Measurements from ENCODE around the gene TMEM185B. TPM values are rescaled to one million over a fixed set of nuclear protein-coding genes. Genes with fewer than 3 reads are reported as not detected.
A peak's percentile ranks its signal among the peaks of the same experiment; 100 is the strongest.
"Not testable (repeated sequence)": the region's sequence is repeated elsewhere in the genome, so short reads cannot be mapped to it uniquely, and the experiment has no call there.

TMEM185B gene
- total RNA-seq, 4 donors from 2014 or later, result 22.8 to 40.0 (median 30.4) TPM

- peak in 1 of 2 donors; percentile 54 for DNase-seq (ENCODE audit: low spot score in 2 of 2)
- Histone ChIP-seq H3K4me1 (no peaks in the 10 kb centered on the region), H3K27ac (no peak overlapping the region), H3K36me3 (no peaks in the 10 kb centered on the region), H3K27me3 (no peaks in the 10 kb centered on the region), H3K9me3 (no peaks in the 10 kb centered on the region), H3K4me3 (no peak overlapping the region)
- TF ChIP-seq POLR2AphosphoS5 (IDR thresholded peaks at IDR 0.05) (no peak), POLR2A (IDR thresholded peaks at IDR 0.05) (no peak), EP300 (IDR thresholded peaks at IDR 0.05) (no peak)
- TF ChIP-seq, protein P1, sequence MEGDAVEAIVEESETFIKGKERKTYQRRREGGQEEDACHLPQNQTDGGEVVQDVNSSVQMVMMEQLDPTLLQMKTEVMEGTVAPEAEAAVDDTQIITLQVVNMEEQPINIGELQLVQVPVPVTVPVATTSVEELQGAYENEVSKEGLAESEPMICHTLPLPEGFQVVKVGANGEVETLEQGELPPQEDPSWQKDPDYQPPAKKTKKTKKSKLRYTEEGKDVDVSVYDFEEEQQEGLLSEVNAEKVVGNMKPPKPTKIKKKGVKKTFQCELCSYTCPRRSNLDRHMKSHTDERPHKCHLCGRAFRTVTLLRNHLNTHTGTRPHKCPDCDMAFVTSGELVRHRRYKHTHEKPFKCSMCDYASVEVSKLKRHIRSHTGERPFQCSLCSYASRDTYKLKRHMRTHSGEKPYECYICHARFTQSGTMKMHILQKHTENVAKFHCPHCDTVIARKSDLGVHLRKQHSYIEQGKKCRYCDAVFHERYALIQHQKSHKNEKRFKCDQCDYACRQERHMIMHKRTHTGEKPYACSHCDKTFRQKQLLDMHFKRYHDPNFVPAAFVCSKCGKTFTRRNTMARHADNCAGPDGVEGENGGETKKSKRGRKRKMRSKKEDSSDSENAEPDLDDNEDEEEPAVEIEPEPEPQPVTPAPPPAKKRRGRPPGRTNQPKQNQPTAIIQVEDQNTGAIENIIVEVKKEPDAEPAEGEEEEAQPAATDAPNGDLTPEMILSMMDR (IDR thresholded peaks at IDR 0.05), result no peak
- WGBS, result 73% methylated on average over 3 of the region's 3 CpGs
Measured at GRCh38 chr2:120204417-120204816, 18.8 kb downstream of the TMEM185B start.

DNA sequence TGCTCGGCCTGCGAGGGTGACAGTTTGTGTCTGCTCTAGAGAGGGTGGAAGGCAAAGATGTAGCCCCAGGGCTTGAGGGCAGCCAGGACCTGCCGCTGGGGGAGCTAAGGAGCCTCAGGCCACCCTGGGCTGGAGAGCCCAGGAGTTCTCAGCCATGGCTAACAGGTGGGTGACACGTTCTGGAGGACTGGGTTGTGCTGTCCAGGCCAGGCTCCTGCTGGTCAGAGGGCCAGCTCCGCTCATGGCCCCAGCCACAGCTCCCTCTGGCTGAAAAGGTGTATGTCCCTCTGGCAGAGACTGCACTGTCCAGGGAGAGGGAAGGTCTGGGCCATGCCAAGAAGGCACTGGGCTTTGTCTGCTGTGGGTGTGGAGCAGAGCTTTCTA is 19.2 kb downstream of the TMEM185B start:
- Histone ChIP-seq H3K27ac (no peak overlapping the region), H3K4me1 (no peaks in the 10 kb centered on the region), H3K4me3 (no peak overlapping the region), H3K9me3 (peaks cover 3% of the 10 kb centered on the region), H3K36me3 (no peaks in the 10 kb centered on the region), H3K27me3 (no peaks in the 10 kb centered on the region)
- DNase-seq (ENCODE audit: low spot score in 2 of 2), result peak; percentile 22 to 66
- 78% methylated on average over 5 of the region's 5 CpGs for WGBS
- TF ChIP-seq, protein P1 (IDR thresholded peaks at IDR 0.05), result no peak
- TF ChIP-seq EP300 (IDR thresholded peaks at IDR 0.05) (no peak), POLR2A (IDR thresholded peaks at IDR 0.05) (no peak), POLR2AphosphoS5 (IDR thresholded peaks at IDR 0.05) (no peak)

DNA sequence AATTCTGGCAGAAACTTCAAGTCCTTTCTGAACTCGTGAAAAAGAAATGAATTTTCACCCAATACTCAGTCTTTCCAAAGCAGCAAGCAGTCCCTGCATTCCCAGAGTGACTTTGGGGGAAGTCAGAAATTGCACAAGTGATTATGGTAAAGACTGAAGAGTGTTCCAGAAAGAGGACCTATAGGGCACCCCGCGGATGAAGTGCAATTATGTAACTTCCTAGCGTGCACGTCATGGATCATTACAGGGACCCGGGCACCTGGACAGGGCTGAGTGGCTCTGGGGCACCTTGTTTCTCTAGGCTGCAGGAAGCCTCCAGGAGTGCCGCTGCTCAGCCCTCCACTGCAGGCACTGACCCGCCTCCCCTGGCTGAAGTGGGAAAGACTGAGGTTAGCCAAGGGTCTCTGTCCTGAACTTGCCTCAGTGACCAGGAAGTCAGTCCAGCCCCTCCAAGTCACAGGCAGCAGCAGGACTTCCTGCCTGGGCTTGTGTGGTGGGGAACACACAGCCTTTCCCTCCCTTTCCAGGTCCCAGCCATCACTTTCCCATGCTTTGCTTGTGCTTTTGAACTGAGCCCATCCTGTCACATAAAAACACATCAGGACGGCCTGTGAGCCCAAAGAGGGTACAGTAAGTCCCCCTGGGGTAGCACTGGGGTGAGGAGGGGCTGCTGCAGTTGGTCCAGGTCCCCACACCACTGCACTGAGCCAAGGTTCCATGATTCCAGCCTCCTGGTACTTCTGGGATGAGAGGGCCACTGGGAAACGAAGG is 19.8 kb downstream of the TMEM185B start:
- Histone ChIP-seq H3K9me3 (peaks cover 4% of the 10 kb centered on the region), H3K4me3 (no peak overlapping the region), H3K27me3 (no peaks in the 10 kb centered on the region), H3K27ac (no peak overlapping the region), H3K4me1 (no peaks in the 10 kb centered on the region), H3K36me3 (no peaks in the 10 kb centered on the region)
- WGBS, result 53% methylated on average over 10 of the region's 10 CpGs
- peak; percentile 46 to 78 for DNase-seq (ENCODE audit: low spot score in 2 of 2)
- TF ChIP-seq POLR2A (IDR thresholded peaks at IDR 0.05), result no peak

GRCh38 chr2:120199817-120200459 is 23.3 kb downstream of the TMEM185B start:
- not testable (repeated sequence) for H3K27ac ChIP-seq, H3K4me3 ChIP-seq
- DNase-seq (ENCODE audit: low spot score in 2 of 2), result peak; percentile 23 to 25

GRCh38 chr2:120195553-120195952 is 27.6 kb downstream of the TMEM185B start:
- TF ChIP-seq EP300 (IDR thresholded peaks at IDR 0.05), result no peak
- TF ChIP-seq POLR2AphosphoS5 (IDR thresholded peaks at IDR 0.05), result no peak
- TF ChIP-seq POLR2A (IDR thresholded peaks at IDR 0.05), result no peak
- TF ChIP-seq, protein P1 (IDR thresholded peaks at IDR 0.05), result no peak
- Histone ChIP-seq H3K27ac (no peak overlapping the region), H3K36me3 (no peaks in the 10 kb centered on the region), H3K4me3 (no peak overlapping the region), H3K4me1 (no peaks in the 10 kb centered on the region), H3K9me3 (peaks cover 13% of the 10 kb centered on the region), H3K27me3 (no peaks in the 10 kb centered on the region)
- 82% methylated on average over 1 of the region's 1 CpG for WGBS
- no peak for DNase-seq (ENCODE audit: low spot score in 2 of 2)

More at GRCh38 chr2:120199817-120200459, 23.3 kb downstream of the TMEM185B start:
- not testable (repeated sequence) for H3K36me3 ChIP-seq, H3K27me3 ChIP-seq, H3K4me1 ChIP-seq
- 94% methylated on average over 10 of the region's 10 CpGs for WGBS
- peaks cover 13% of the 10 kb centered on the region for H3K9me3 ChIP-seq

DNA sequence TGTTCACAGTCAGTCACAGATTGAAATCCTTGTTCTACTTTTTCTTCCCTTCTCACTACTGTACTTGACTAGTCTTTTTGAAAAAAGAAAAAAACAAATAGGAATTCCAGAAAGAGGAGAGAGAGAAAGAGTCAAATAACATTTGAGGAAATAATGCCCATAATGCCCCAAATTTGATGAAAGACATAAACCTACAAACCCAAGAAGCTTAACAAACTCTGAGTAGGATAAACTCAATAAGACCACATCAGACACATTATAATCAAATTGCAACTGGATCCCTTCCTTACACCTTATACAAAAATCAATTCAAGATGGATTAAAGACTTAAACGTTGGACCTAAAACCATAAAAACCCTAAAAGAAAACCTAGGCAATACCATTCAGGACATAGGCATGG is 30.9 kb downstream of the TMEM185B start:
- 79% methylated on average over 1 of the region's 1 CpG for WGBS
- Histone ChIP-seq H3K9me3 (peaks cover 9% of the 10 kb centered on the region), H3K4me1 (no peaks in the 10 kb centered on the region), H3K4me3 (no peak overlapping the region), H3K27me3 (no peaks in the 10 kb centered on the region), H3K36me3 (no peaks in the 10 kb centered on the region), H3K27ac (no peak overlapping the region)
- TF ChIP-seq, protein P1 (IDR thresholded peaks at IDR 0.05), result no peak
- TF ChIP-seq EP300 (IDR thresholded peaks at IDR 0.05), result no peak
- no peak for TF ChIP-seq POLR2AphosphoS5 (IDR thresholded peaks at IDR 0.05)
- TF ChIP-seq POLR2A (IDR thresholded peaks at IDR 0.05), result no peak
- no peak for DNase-seq (ENCODE audit: low spot score in 2 of 2)

All from suprapubic skin (tissue), 4 donors.